Cardiac fibroblast (primary cell): Measurements from ENCODE around the gene KCTD15.
"Not testable (repeated sequence)": the region's sequence is repeated elsewhere in the genome, so short reads cannot be mapped to it uniquely, and the experiment has no call there.

Experiments
- DNase-seq, 2 donors: peaks; one replicate each; pipeline versions ENCODE4 v3.0.0 to v3.0.0-alpha.2; 2010; ENCODE audit warnings: low read depth in 2 of 2
- H3K4me3 ChIP-seq, 2 donors: replicated peaks in 1 of 2; 1 replicate in 1 of 2; 2 replicates in 1 of 2; pipeline ENCODE4 v1.5.1; 2011; ENCODE audit warnings: low read depth in 2 of 2, low read length in 2 of 2, mild to moderate bottlenecking in 2 of 2, moderate library complexity in 1 of 2
- TF ChIP-seq, protein P1 (sequence below): IDR thresholded peaks from one replicate; pipeline ENCODE4 v1.5.1; 2011; ENCODE audit warnings: low read depth, mild to moderate bottlenecking, low read length, inconsistent platforms

Gene KCTD15

DNA sequence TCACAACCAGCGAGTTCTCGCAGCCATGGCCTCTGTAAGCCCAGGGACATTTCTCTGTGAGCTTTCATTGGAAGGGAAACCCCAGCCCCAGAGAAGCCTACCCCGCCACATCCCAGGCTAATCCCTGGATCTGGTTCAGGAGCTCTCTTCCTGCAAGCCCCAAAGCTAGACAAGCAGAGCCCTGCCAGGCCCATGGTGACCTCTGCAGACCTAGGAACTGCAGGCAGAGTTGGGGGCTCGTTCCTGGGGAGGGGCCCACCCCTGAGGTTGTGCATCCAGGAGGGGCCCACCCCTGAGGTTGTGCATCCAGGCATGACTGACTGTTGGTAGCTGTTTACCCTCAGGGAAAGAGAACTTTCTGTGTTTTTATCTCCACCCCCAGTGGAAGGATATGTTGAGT, 21.7 kb downstream of the KCTD15 start:
- DNase-seq, result no peak
- TF ChIP-seq, protein P1, sequence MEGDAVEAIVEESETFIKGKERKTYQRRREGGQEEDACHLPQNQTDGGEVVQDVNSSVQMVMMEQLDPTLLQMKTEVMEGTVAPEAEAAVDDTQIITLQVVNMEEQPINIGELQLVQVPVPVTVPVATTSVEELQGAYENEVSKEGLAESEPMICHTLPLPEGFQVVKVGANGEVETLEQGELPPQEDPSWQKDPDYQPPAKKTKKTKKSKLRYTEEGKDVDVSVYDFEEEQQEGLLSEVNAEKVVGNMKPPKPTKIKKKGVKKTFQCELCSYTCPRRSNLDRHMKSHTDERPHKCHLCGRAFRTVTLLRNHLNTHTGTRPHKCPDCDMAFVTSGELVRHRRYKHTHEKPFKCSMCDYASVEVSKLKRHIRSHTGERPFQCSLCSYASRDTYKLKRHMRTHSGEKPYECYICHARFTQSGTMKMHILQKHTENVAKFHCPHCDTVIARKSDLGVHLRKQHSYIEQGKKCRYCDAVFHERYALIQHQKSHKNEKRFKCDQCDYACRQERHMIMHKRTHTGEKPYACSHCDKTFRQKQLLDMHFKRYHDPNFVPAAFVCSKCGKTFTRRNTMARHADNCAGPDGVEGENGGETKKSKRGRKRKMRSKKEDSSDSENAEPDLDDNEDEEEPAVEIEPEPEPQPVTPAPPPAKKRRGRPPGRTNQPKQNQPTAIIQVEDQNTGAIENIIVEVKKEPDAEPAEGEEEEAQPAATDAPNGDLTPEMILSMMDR, result no peak
- H3K4me3 ChIP-seq, result no peak overlapping the region

DNA sequence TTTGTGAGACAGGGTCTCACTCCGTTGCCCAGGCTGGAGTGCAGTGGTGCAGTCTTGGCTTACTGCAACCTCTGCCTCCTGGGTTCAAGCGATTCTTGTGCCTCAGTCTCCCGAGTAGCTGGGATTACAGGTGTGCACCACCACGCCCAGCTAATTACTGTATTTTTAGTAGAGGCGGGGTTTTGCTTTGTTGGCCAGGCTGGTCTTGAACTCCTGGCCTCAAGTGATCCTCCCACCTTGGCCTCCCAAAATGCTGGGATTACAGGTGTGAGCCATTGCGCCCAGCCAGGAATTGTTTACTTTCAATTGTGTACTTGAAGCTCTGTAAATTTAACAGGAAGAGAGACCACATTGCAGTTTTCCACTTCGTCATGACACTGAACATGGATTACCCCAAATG, 22.4 kb downstream of the KCTD15 start:
- not testable (repeated sequence) for DNase-seq, H3K4me3 ChIP-seq

DNA sequence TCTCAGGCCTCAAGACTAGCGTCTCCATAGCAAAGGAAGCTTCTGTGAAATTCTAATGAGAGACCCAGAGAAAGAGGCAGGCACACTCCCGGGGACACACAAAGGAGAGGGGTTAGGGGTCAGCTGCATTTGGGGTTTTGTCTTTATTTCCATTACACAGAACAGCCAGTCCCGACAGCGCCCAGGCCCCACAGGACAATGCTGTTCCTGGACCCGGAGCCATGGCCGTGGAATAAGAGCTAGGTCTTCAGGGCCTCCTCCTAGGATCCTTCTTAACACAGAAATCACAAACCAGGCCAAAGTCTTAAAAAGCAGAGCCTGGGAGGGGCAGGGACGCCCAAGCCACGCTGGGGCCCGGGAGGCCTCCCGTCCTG, 22.8 kb downstream of the KCTD15 start:
- TF ChIP-seq, protein P1, result no peak
- peak overlapping the region in 1 of 2 donors; percentile 39 for H3K4me3 ChIP-seq
- DNase-seq, result no peak

DNA sequence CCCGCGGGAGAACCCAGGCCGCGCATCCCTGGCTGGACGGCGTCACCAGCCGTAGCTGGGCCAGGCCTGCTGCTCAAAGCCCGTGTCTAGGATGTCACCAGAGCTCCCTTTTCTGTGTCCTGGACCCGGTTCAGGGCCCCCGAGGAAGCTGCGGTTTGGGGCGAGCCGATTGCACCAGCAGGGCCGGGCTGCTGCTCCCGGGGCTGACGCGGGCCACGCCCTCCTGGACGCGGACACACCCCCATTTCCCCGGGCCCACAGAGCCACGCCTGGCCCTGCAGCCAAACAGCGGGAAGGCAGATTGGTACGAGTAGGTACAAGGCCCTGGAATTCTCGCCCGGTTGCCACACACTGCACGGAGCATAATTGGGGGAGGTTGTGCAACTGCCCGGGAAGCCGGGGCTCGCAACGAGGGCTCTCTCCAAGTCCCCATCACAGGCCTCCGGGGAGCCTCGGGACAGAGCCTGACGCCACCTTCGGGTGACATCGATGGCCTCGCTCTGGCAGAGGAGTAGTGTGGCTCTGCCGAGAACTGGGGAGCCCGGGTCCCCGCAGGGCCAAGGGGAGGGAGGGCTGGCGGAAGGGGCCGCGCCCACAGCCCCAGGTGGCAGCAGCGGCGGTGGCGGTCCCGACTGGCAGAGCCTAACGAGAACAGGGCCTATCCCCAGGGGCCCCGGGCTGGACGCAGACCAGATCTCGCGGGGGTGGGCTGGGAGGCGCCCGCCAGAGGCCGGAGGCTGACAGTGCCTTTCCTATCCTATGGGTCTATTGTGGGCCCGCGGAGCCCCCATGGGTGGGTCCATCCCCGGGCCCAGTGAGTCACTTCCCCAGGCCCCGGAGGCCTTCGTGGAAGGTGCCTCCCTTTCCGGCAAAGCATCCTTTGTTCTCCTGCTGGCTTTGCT, 23.5 kb downstream of the KCTD15 start:
- TF ChIP-seq, protein P1, result no peak
- peak; percentile 68 to 87 for DNase-seq
- H3K4me3 ChIP-seq, result peak overlapping the region; percentile 21 to 39

DNA sequence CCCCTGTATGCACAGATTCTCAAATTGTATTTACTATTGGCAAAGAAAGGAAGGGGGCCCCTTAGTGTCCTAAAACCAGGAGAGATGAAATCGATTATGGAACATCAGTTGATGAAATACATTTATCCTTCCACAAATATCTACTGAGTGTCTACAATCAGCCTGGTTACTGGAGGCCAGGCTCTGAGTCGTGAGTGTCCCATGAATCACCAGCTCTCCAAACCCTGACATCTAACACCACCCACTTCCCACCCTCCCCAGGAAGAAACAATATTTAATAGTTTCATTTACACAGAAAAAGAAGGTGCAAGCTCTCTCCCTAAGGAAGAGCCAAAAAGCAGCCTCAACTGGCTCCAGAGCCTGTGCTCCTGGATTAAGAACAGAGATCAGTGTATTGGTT, 25.2 kb downstream of the KCTD15 start:
- DNase-seq, result peak in 1 of 2 donors; percentile 13
- H3K4me3 ChIP-seq, result no peak overlapping the region
- TF ChIP-seq, protein P1, result no peak

DNA sequence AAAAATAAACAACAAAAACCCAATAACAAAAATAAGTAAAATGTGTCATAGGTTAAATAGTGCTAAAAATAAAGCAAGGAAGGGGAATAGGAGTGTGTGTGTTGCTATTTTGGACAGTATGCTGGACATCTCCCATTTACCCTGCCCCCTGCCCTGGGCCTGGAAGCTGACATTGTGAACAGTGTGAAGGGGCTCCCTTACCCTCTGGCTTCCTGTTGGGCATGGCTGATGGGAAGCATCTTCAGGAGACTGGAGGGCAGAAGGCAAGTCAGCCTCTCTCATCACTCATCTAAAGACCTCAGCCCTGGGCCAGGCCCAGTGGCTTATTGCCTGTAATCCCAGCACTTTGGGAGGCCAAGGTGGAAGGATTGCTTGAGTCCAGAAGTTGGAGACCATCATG, 26.7 kb downstream of the KCTD15 start:
- no peak for DNase-seq
- TF ChIP-seq, protein P1, result no peak
- no peak overlapping the region for H3K4me3 ChIP-seq

DNA sequence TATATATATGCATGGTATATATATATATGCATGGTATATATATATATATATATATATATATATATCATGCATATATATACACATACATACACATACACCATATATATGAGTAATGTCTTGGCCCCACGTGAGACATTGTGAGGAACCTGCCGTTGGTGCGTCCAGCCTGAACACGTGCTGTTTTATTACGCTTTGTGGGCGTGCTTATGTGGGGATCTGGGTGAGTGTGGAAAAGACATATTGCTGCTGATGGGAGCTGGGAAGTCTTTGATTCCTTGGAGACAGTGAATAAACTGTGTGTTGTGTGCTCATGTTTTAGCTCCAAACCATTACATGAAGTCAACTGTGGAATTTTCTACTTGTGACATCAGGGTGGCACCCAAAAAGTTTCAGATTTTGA, 28.9 kb downstream of the KCTD15 start:
- H3K4me3 ChIP-seq, result no peak overlapping the region
- TF ChIP-seq, protein P1, result no peak
- DNase-seq, result no peak
